ENCODE results near the gene KRT82. TPM values are rescaled to one million over a fixed set of nuclear protein-coding genes. Genes with fewer than 3 reads are reported as not detected.

Gene KRT82
- total RNA-seq, 2 donors from 2014 or later, result not detected

- Histone ChIP-seq H3K36me3 (no peaks in the 10 kb centered on the region), H3K27me3 (replicated peaks; ENCODE audit: insufficient read depth) (no peaks in the 10 kb centered on the region), H3K4me1 (ENCODE audit: control insufficient read depth in 1 of 2, low read depth in 2 of 2) (peaks cover 10 to 16% of the 10 kb centered on the region in 2 donors), H3K9me3 (no peaks in the 10 kb centered on the region), H3K4me3 (no peak overlapping the region), H3K27ac (peak overlapping the region in 1 of 2 donors; percentile 42)
- peak; percentile 72 for TF ChIP-seq CTCF (IDR thresholded peaks at IDR 0.05)
- no peak for DNase-seq (ENCODE audit: low spot score)
- ATAC-seq (ENCODE audit: insufficient number of reproducible peaks, low FRiP score, low read depth), result peak; percentile 67
These were observed 33.6 kb downstream of the KRT82 start for GRCh38 chr12:52372216-52373154.

GRCh38 chr12:52371716-52372115, 34.4 kb downstream of the KRT82 start:
- no peak for TF ChIP-seq CTCF (IDR thresholded peaks at IDR 0.05)
- H3K36me3 ChIP-seq, result no peaks in the 10 kb centered on the region
- H3K27ac ChIP-seq, result peak overlapping the region; percentile 42 to 70
- DNase-seq (ENCODE audit: low spot score) (no peak), ATAC-seq (ENCODE audit: insufficient number of reproducible peaks, low FRiP score, low read depth) (no peak)
- peaks cover 10 to 16% of the 10 kb centered on the region in 2 donors for H3K4me1 ChIP-seq (ENCODE audit: control insufficient read depth in 1 of 2, low read depth in 2 of 2)
- no peak overlapping the region for H3K4me3 ChIP-seq
- H3K9me3 ChIP-seq, result no peaks in the 10 kb centered on the region
- H3K27me3 ChIP-seq (replicated peaks; ENCODE audit: insufficient read depth), result no peaks in the 10 kb centered on the region

GRCh38 chr12:52370926-52371608, 35.1 kb downstream of the KRT82 start:
- Histone ChIP-seq H3K4me1 (ENCODE audit: control insufficient read depth in 1 of 2, low read depth in 2 of 2) (peaks cover 10 to 16% of the 10 kb centered on the region in 2 donors), H3K9me3 (no peaks in the 10 kb centered on the region), H3K4me3 (peak overlapping the region; percentile 16), H3K36me3 (no peaks in the 10 kb centered on the region), H3K27me3 (replicated peaks; ENCODE audit: insufficient read depth) (no peaks in the 10 kb centered on the region), H3K27ac (peak overlapping the region; percentile 42 to 70)
- peak; percentile 48 for DNase-seq (ENCODE audit: low spot score)
- TF ChIP-seq CTCF (IDR thresholded peaks at IDR 0.05), result no peak
- peak; percentile 62 for ATAC-seq (ENCODE audit: insufficient number of reproducible peaks, low FRiP score, low read depth)

GRCh38 chr12:52369809-52370208, 36.3 kb downstream of the KRT82 start:
- no peak overlapping the region for H3K27ac ChIP-seq
- ATAC-seq (ENCODE audit: insufficient number of reproducible peaks, low FRiP score, low read depth) (no peak), DNase-seq (ENCODE audit: low spot score) (no peak)
- H3K36me3 ChIP-seq, result no peaks in the 10 kb centered on the region
- H3K4me3 ChIP-seq, result no peak overlapping the region
- peaks cover 10 to 16% of the 10 kb centered on the region in 2 donors for H3K4me1 ChIP-seq (ENCODE audit: control insufficient read depth in 1 of 2, low read depth in 2 of 2)
- no peaks in the 10 kb centered on the region for H3K27me3 ChIP-seq (replicated peaks; ENCODE audit: insufficient read depth)
- no peaks in the 10 kb centered on the region for H3K9me3 ChIP-seq
- TF ChIP-seq CTCF (IDR thresholded peaks at IDR 0.05), result no peak

- no peaks in the 10 kb centered on the region for H3K36me3 ChIP-seq
- H3K27ac ChIP-seq, result no peak overlapping the region
- ATAC-seq (ENCODE audit: insufficient number of reproducible peaks, low FRiP score, low read depth) (no peak), DNase-seq (ENCODE audit: low spot score) (no peak)
- no peak overlapping the region for H3K4me3 ChIP-seq
- H3K4me1 ChIP-seq (ENCODE audit: control insufficient read depth in 1 of 2, low read depth in 2 of 2), result peaks cover 10 to 16% of the 10 kb centered on the region in 2 donors
- no peaks in the 10 kb centered on the region for H3K9me3 ChIP-seq
- no peak for TF ChIP-seq CTCF (IDR thresholded peaks at IDR 0.05)
- H3K27me3 ChIP-seq (replicated peaks; ENCODE audit: insufficient read depth), result no peaks in the 10 kb centered on the region
These were observed 36.9 kb downstream of the KRT82 start for GRCh38 chr12:52369211-52369610.

Data from thoracic aorta (tissue), 2 donors.